DMS 273 treated with DMSO at 0.1 percent for 48 hours (cell line): ENCODE measurements around the gene CACNA1I.

ENCODE experiments used
- DNase-seq: peaks from one replicate; lab custom pipeline; 2025; lab: John Stamatoyannopoulos, UW

CACNA1I gene

DNA sequence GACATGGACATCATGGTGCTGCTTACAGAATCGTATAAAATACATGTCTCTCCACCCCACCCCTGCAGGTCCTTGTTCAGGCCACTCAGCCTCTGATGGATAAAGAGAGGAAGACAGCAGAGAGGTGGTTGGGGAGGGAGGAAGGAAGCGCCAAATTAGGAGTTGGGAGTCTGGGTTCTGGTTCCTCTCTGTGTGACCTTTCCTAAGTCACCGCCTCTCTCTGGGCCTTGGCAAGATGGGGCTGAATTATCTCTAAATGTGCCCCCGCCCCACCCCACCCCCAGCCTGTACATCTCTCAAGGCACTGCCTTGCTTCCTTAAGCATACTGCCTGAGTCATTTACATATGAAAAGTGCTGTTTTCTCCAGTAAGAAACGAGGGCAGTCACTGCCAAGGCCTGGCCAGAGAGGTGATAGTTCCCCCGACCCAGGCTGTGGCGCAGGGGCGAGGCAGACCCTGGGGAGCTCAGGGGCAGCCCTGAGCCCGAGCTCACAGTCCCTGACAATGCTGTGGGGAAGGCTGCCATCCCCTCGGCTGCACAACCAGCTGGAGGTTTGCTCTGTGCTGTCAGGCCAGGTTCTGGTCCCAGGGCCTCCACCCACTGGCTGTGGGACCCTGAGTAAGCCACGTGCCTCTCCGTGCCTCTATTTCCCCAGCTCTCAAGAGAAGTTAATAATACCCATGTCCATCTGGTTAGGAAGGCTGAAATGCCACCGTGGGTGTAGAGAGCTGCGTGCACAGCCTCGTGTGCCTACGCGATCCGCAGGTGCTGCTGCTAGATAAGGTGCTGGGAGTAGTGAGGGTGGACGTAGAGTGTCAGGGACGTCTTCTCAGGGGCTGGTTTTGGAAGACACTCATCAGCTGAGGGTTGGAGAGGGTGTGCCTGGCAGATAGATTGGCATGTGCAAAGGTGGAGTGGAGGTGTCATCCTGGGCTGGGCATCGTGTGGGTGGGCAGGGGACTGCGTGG is 55.3 kb downstream of the CACNA1I start:
- no peak for DNase-seq

DNA sequence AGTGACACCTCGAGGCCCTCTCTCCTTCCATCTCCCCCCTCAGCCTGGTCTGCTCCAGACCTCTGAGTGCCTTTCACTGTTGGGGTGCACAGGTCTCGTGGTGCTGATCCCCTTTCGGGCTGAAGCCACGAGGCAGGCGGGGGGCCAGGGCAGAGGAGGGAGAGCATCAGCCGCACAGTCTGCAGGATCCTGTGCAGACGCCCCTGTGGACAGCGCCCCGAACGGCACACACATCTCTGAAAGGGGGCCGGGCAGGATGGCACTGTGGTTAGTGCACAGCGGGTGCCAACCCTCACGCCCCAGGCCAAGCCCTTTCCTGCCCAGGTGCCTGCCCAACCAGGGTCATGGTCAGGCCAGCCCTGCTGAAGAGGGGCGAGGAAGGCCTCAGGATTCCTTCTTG is 56.7 kb downstream of the CACNA1I start:
- no peak for DNase-seq

DNA sequence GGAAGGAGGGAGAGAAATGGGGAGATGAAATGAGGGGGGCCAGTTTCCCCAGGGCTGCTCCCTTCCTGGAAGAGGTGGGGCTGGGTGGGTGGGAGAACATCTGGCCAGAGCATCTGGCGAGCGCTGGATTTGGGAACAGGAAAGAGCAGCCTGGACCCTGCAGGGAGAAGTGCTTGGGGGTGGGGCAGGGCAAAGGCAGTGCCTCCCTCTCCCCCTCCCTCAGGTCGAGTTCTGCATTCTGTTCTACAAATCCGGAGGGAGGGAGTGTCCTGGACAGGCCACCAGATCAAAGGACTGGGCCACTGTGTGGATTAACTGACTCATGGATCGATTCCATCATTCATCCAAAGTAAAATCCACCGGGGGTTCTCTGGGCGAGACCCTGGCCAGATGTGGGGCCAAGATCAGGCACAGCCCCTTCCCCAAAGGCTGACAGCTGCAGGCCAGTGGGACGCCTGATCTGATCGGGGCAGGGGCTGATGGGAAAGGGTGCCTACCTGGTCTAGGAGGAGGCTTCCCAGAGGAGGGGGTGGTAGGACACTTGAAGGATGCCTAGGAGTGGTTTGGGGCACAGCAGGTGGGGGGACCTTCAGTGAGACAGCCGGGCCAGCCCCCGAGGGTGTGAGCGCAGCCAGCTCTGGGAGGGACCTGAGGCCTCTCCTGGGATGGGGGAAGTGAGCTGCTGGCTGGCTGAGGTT is 57.5 kb downstream of the CACNA1I start:
- DNase-seq = no peak

DNA sequence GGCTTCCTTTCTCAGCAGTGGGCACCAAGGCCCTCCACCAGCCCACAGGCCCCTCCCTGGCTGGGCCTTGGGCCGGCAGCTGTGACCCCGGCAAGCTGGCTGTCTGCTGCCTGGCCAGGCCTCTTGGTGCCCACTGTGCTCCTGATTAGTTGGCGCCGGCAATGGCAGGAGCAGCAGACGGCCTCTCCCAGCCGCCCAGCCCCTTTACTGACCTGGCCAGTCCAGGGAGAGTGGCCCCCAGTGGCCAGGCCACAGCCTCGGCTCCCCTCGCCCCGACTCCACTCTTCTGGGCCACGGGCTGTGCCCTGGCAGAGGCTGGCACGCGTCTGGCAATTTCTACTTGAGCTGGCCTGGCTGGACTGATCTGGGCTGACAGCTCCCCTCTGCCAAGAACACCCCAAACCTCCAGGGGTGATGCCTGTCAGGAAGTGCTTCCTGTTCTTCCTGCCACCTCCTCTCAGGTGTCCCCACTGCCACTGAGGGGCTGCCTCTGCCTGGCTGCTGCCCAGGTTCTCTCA is 58.1 kb downstream of the CACNA1I start:
- DNase-seq = no peak

DNA sequence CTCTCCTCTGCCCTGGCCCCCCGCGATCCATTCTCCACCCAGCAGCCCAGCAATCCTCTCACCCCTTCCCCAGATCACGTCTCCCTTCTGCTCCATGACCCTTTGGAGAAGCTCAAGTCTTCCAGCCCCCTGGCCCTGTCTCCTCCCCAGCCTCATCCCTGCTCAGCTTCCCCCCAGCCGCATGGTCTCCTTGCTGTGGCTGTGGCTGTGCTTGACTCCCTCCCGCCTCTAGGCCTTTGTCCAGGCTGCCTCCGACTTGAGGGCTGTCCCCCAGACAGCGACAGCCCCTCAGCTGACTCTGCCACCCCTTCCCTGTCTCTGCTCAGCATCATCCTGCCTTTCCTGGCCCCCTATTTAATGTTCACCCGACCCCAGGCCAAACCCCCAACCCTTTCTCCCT is 59.3 kb downstream of the CACNA1I start:
- no peak for DNase-seq

DNA sequence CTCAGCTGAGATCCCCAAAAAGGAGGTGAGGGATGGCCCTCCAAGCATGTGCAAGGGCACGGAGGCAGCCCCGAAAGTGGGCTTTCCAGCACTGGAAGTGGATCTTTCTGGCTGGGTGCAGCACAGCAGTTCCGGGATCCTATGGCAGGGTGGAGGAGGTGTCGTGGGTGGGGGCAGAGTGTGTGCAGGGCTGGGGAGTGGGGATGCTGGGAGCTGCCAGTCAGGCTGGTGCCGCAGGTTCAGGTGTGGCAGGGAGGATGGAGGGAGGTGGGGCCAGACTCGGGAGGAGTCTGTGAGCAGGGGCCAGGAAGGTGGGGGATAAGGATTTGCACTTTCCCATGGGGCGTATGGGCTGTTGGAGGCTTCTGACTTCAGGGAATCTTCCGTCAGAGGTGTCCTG is 60.2 kb downstream of the CACNA1I start:
- DNase-seq = no peak

DNA sequence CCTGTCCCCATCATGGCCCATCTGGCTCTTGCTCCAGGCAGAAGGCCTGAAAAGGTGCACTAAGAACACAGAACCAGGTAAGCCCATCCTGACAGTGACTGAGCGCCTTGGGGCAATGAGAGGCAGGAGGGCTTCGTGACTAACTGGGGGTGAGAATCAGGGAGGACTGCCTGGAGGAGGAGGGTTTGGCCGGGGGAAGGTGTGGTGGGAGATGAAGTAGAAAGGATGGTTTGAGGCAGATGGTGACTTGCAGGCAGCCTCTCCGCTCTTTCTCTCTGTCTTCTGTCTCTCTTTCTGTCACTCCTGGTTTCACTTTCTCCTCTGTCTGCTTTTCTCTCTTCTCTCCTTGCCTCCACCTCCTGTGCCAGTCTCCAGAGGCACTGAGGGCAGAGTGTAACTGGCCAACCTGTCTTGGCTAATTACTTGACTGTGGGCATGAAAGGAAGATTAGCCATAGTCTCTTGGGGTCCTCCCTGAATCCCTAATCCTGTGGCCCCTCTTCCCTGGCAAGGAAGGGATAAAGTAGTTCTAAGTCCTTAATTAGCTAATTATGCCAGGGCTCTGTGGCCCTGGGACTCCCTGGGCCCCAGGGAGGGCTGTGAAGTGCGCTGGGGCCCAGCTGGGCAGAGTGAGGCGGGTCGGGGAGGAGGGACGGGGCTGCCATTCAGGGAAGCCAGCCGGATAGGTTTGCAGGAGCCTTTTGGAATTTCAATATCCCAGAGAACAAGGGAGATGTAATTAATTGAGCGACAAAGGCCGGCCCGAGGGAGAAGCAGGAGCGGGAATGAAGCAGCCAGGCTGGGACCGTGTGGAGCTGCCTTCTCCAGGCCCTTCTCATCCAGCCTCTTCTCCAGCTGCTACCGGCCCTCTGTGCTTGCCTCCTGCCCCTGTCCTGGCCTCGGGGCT is 61.1 kb downstream of the CACNA1I start:
- DNase-seq = no peak

DNA sequence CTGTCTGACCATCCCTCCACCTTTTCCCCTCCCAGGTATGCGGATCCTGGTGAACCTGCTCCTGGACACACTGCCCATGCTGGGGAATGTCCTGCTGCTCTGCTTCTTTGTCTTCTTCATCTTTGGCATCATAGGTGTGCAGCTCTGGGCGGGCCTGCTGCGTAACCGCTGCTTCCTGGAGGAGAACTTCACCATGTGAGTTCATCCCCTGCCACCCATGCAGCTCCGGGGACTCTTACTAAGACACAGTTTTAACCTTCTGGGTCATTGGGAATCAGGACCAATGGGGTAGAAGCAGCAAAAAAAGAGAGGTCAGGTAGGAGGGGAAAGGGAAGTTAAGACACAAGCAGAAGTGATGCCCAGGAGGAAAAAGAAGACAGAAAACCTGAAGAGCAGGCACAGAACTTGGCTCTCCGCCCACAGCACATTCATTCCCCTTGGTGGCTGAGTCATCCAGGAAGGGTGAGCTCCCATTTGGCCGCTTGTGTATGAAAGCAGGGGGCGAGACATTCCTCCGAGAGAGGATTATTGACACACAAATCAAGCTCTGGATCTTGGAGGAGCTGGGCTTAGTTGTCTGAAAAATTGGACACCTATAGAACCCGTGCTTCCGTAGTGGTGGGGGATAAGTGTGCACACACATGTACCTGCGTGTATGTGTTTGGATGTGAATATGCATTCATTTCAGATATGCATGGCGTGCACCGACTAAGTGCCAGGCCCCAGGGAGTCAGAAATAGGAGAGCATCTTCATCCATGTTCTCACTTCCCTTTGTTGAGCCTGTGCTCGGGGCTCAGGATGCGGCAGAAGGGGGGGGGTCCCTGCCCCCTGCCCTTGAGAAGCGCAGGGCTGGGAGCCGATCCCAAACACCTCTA is 64.2 kb downstream of the CACNA1I start:
- DNase-seq = no peak

DNA sequence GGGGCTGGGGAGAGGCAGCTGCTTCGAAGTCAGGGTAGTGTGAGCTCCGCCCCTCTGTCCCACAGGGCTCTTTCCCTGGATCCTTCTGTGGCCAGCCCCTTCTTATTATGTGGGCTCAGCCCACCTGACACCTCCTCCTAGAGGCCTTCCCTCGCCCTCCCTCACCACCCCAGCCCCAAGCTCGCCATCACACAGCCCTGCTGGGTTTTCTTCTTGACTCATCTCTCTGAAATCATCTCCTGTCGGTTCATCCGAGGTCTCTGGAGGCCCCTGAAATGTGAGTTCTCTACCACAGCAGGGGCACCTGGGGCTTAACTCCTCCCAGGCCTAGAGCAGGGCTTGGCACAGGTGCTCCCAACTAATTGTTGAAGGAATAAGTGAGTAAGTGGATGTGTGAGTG is 65.2 kb downstream of the CACNA1I start:
- no peak for DNase-seq

DNA sequence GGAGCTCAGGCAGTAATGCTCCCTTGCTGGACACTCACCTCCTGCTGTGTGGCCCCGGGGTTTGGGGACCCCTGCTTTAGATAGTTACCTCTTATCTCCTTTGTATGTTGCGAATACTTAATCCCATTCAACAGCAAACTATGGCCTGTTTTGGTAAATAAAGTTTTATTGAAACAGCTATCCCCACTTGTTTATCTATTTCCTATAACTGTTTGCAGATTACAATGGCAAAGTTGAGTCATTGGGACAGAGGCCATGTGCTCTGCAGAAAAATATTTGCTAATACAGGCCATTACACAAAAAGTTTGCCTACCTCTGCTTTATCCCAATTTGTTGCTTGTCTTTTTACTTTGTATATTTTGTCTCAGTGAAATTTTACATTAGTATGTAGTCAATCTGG is 68.4 kb downstream of the CACNA1I start:
- DNase-seq = no peak

DNA sequence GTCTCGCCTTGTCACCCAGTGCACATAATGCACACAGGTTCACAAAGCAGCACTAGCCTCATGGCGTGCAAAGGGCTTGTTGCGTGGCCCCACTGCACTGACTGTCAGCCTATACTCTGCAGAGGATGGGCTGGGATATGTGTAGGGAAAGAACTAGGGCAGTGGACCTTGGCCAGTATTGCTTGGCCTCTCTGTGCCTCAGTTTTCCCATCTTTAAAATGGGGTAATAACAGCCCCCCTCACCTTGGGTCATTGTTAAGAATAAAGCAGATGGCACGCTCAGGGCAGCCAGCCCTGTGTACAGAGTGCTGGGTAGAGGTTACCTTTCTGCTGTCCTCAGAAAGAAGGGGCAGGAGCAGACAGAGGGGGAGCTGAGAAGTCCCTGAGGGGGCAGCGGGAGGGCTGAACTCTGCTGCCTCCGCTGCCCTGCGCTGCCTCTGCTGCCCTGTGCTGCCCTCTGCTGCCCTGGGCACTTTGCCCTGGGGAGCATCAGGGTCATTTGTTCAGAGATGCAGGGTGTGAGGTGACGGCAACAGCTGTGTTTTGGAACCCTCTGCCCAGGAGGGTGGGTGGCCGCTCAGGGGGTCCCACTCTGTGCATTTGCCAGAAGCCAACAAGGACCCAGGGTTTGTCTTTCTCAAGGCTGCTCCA is 71.2 kb downstream of the CACNA1I start:
- DNase-seq = no peak

DNA sequence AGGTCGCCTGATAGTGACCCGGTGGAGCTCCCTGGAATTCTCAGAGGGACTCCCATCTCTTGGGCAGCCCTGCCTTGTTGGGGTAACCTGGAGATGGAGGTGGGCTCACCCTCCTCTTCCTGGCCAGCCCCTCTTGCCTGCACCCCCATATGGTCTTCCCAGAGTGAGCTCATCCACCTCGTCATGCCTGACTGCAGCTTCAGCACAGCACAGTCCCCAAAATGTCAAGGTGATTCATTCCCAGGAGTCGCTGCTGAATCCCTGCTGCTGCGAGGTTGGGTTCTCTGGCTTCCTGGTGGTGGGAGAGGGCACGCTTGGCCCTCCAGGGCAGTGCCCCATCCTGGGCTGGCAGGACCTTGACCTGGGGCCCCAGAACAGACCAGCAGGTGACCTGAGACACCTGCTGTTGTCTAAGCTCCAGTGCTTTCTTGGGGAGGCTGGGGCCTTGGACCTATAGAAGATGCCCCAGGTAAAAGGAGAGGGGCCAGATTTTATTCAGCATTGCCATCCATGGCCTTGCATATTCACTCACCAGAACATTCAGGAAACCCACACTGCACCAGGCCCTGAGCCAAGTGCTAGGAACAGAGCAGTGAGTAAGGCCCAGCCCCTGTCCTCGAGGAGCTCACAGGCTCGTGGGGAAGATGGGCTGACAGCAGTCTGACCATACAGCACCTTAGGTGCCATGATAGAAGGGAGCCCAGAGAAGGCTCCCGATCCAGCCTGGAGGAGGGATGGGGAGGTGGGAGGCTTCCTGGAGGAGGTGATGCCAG is 72.9 kb downstream of the CACNA1I start:
- no peak for DNase-seq

DNA sequence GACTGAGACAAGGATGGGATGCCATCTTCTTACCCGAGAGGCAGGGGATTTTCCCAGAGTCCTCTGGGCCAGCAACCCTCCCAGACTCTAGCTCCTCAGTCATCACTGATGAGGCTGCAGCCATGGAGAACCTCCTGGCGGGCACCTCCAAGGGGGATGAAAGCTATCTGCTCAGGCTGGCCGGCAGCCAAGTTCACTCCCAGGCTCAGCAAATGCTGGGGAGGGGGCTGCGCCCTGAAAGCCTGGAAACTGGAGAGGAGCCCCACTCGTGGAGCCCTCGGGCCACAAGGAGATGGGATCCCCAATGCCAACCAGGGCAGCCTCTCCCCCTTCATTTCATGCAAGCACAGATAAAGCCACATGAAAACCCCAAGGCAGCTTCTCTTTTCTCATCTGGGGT is 75.0 kb downstream of the CACNA1I start:
- DNase-seq = no peak

DNA sequence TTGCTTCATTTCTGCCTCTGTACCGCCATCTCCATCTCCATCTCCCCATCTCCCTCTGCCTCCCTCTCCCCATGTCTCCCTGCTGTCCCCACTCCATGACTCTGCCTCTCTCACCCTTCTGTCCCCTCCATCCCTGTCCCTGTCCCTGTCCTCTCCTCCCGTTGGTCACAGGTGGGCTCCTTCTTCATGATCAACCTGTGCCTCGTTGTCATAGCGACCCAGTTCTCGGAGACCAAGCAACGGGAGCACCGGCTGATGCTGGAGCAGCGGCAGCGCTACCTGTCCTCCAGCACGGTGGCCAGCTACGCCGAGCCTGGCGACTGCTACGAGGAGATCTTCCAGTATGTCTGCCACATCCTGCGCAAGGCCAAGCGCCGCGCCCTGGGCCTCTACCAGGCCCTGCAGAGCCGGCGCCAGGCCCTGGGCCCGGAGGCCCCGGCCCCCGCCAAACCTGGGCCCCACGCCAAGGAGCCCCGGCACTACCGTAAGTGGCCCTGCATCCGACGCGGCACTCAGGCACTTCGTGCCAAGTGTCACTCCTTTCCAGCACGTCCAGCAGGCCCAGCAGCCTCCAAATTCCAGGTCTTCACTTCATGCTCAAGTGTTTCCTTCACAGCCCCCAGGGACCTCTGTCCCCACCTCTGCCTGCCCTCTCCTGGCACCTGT is 76.0 kb downstream of the CACNA1I start:
- no peak for DNase-seq

DNA sequence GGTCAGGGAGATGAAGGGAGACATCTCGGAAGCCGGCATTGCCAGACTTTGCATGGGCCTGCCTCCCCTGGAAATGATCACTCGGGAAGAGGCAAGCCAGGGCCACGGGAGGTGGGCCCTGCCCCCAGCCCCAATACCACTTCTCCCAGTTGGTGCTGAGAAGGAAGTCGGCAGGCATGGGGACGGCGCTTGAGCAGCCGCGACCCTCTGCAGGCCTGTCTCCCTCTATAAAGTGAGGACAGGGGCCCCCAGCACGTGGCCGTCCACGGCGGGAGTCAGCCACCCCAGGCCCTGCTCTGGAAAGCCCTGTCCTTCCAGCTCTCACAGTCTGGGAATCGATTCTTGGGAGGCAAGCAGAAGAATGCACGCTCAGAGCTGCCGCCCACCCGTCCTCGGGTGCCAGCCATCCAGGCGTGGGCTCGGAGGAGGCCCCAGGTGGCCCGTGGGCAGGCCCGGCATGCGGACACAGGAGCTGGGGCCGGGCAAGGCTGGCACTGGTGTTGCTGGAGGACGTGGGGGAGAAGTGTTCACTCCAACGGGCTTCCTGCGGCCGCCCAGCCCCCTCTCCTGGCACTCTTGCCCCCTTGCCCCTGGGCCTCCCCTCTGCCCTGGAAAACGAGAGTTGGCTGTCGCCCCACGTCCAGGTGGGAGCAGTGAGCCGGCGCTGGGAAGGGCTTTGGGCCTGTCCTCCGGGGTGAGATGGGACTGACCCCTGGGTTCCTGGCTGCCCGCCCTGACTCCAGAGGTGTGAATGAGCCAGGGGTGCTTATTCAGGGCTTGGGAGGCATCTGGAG is 77.5 kb downstream of the CACNA1I start:
- no peak for DNase-seq

DNA sequence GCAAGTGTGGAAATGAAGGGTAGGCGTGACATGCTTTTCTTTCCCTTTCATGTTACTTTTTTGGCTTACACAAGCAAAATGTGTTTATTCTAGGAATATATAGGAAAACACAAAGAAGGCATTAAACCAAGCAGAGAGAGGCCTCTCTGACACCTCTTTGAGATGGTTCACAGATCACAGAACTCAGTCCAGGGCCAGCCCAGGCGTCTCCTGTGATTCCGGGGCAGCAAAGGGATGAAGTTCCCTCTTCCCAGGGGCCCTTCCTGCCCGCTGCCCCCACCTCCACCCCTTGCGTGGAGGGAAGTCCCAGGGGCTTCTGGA is 78.0 kb downstream of the CACNA1I start:
- no peak for DNase-seq

DNA sequence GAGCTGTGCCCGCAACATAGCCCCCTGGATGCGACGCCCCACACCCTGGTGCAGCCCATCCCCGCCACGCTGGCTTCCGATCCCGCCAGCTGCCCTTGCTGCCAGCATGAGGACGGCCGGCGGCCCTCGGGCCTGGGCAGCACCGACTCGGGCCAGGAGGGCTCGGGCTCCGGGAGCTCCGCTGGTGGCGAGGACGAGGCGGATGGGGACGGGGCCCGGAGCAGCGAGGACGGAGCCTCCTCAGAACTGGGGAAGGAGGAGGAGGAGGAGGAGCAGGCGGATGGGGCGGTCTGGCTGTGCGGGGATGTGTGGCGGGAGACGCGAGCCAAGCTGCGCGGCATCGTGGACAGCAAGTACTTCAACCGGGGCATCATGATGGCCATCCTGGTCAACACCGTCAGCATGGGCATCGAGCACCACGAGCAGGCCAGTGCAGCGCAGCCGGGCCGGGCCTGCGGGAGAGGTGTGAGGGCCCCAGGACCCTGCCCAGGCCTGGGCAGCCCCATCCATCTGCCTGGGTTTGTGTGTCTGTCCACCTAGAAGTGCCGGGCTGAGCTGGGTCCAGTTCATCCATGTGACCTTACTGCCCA is 79.0 kb downstream of the CACNA1I start:
- DNase-seq = no peak
